ENCODE results near the gene COX4I1.

COX4I1 gene

GRCh38 chr16:85799497-85800320, at the start of gene COX4I1, which contains the start of gene EMC8:
Gene COX4I1 (plus strand): TSS chr16:85799695. CDS start chr16:85801206, 1,511 bp downstream.
Gene EMC8 (minus strand): TSS chr16:85799544. CDS start chr16:85799295, 249 bp downstream.
- peak; percentile 80 for DNase-seq

- no peak for DNase-seq
Measured at GRCh38 chr16:85749771-85750145, 49.7 kb upstream of the COX4I1 start.

- DNase-seq = no peak
Measured at GRCh38 chr16:85750146-85750826, 49.2 kb upstream of the COX4I1 start.

DNA sequence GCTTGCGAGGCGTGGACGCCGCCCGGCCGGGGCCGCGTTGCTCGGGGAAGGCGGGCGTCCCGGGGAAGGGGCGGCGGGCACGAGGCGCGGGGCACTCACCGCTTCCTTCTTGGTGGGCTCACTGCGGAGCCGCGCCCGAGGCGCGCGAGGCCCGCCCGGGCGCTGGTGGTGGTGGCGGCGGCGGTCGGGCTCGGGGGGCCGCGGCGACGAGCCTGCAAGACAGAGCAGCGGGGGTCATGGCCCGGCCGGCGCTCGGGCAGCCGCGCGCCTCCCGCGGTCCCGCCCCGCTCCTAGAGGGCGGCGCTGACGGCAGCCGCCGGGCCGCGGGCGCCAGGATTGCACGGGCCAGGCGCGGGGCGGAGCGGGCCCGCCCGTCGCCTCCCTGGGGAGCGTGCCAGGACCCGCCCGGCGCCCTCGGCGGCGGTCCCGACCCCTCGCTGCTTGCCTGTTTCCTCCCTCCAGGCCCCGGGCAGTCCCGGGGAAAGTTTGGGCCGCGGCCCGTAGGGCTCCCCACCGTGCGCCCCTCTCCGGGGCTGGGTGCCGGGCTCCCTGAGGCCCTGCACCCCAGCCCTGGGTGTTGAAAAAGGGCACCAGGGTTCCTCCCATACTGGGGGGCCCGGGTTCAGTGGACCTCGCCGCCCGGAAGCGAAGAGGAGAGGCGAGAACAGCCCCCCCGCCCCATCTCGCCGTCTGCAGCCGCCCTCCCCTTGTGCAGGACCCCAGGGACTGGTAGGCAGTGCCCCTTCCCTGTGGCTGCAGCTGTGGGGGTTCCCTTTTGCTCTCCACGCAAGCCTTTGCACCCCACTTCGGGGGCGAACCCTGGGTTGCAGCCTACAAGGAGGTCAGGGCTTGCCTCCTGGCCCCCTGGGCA, 48.4 kb upstream of the COX4I1 start, which contains the start of gene C16orf74:
C16orf74 (minus strand) TSS at position 270 of the 871 bp plus-strand sequence. CDS start 15,879 bp downstream, outside the sequence.
- DNase-seq = no peak

GRCh38 chr16:85751698-85752501, 47.6 kb upstream of the COX4I1 start:
- no peak for DNase-seq

DNA sequence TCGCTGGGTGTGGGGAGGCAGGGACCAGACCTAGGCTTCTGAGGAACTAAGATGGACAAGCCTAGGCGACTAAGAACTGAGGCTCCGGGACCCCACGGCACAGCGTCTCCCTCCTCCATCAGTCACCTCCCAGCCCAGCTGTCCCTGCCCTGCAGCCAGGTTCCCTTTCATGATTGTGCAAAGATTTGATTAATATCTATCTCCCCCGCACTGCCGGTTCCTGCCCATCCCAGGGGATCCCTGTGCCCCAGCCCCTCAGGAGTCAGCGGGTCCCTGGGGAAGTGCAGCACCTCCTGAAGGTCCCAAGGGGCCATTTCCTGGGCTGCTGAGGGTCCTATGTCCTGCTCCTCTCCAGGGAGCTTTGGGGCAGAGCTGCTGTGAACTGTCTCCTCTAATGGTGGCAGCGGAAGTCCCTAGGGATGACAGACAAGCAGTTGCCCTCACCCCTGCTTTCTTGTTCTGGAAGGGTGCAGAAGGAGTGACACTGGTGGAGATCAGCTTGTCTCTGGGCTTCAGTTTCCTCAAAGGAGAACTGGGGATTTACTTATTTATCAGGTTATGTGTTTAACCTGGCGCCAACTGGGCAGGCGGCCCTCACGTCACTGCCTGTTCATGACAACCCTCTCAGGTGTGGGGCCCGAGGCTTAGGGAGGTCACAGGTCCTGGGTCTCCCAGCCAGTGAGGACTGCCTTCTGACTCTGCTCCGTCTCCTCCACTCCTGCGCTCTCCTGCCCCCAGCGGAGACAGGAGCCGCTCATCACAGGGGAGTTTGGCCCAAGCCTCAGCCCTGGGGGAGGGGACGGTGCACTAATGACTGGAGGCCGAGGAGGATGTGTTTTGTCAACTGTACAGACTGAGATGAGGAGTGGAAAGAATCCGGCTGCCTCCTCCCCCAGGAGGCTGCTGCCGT, 46.7 kb upstream of the COX4I1 start:
- DNase-seq = no peak

DNA sequence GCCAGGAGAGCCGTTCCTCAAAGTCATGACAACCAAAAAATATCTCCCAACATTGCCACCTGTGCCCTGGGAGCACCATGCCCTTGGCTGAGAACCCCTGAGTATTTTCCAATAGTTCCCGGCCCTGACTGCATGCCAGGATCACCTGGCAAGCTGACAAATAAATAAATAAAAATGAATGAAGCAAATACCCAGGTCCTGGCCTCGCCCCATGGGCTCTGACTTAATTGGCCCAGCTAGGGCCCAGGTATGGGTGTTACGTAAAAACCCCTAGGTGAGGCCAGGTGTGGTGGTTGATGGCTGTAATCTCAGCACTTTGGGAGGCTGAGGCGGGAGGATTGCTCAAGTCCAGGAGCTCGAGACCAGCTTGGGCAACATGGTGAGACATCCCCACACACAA, 45.9 kb upstream of the COX4I1 start:
- no peak for DNase-seq

DNA sequence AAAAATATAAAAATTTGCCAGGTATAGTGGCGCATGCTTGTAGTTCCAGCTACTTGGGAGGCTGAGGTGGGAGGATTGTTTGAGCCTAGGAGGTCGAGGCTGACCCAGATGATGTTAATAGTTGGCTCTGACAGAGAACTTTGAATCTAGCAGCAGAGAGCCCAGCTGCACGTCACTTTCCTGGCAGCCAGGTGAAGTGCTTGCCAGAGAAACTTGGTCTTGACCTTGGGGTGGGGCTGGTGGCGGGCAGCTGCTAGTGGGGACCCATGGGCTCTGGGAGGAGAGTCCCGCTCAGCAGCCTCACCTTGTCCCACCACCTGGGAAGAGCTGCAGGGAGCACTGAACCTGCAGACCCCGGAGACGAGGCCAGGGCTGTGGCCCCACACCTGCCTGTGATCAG, 45.5 kb upstream of the COX4I1 start:
- no peak for DNase-seq

DNA sequence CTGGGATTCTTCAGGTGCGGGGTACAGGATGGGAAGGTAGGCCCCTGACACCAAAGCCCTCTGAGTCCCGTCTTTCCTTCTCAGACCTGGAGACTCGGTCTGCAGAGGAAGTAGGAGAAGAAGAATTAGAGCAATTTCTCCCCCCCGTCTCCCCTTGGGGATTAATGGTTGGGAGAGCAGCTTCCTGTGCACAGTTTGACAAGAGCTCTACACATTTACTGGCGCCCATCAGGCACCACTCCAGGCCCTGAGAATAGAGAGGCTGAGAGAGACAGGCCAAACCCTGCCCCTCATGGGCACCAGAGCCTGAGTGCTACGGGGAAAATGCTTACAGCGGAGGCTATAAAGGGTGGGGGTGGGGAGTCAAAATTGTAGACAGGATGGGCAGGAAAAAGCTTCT, 45.1 kb upstream of the COX4I1 start:
- DNase-seq = no peak

DNA sequence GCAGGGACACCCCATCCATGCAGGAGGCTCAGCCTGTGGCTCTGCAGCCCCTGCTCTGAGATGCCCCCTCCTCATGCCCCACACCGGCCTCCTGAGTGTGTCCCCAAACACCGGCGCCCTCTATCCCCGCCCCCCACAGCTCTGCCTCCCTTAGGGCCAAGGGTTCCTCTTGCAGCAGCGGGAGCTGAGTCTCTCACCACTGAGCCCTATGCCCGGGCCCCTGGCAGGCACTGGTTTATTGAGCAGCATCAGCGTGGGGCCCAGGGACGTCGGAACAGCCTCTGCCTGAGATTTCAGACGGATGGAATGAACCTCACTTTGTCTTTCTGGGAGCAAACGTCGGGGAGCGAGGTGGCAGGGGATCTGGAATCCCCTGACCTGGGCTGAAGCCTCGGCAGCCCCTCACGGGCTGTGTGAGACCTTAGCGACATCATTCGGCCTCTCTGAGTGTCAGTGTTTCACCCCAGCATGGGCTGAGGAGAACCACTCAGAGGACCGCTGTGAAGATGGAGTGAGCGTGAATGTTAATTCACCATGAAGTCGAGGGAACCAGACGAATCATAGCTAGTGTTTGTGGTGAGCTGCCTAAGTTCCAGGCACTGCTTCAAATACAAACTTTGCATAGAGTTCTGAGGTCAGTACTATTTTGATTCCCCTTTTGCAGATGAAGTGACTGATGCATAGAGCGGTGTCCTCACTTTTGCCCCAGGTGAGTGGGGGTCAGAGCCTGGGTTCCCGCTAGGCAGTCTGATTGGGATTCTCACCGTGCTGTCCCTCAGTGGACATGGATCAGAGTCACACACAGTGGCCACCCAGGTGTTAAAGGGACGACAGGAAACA, 43.3 kb upstream of the COX4I1 start:
- no peak for DNase-seq

DNA sequence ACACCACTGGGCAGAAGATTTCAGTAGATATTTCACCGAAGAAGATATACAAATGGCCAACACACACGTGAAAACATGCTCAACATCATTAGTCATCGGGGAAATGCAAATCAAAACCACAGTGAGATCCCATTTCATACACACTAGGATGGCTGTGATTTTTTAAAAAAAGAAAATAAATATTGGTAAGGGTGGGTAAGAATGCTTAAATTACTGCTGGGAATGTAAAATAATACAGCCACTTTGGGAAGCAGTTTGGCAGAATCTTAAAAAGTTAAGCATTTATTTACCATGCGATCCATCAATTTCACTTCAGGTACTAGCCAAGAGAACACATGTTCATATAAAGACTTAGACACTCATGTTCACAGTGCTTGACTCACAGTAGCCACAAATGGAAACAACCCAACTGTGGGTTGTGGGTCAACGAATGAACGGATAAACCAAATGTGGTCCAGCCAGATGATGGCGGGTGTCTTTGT, 42.1 kb upstream of the COX4I1 start:
- DNase-seq = no peak

GRCh38 chr16:85759136-85759535, 40.4 kb upstream of the COX4I1 start:
- no peak for DNase-seq

DNA sequence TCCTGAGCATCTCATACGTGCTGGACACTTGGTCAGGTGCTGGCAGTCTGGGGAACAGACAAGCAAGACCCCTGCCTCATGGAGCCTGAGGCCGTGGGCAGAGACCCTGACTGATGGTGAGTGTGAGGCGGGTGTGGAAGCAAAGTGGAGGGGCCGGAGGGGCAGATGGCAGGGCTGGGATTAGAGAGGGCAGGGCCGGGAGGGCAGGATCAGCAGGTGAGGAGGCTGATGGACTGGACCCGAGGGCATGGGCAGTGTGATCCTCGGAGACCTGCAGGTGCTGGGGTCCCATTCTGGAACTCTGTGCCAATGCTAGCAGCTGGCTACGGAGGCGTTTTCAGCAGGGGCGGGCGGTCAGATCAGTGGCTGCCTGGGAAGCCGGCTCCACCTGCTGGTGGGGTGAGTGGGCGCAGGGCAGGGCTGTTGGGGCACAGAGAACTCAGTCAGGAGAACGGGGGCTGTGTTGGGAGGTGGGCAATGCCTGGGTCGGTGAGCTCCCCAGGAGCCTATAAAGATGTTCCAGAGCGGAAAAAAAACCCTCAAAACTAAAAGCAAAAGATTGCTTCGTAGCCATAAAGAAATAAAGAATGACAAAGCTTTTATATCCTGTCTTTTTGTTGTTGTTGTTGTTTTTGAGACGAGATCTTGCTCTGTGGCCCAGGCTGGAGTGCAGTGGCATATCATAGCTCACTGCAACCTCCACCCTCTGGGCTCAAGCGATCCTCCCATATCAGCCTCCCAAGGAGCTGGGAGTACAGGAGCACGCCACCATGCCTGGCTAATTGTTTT, 39.7 kb upstream of the COX4I1 start:
- DNase-seq = no peak

DNA sequence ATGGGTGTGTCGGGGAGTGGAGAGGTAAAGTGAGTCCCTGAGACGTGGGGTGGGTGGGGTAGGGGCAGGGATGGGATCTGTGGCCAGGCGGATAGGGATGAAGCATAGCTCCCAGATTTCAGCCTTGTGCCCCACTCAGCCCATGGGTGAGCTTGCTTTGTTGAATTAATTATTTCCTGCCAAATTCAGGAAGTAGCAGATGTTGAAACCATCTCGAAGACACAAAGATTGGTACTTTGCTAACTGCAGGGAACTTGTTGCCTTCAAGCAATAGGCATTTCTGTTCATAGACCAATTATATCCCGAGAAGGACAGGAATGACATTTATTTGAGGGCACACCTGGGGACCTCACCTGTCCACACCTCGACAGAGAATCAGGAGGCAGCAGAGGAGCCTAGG, 37.6 kb upstream of the COX4I1 start:
- DNase-seq = no peak

- DNase-seq = no peak
Measured at GRCh38 chr16:85762970-85763369, 36.5 kb upstream of the COX4I1 start.

GRCh38 chr16:85763616-85764015, 35.9 kb upstream of the COX4I1 start:
- DNase-seq = no peak

- no peak for DNase-seq
Measured at GRCh38 chr16:85765211-85765610, 34.3 kb upstream of the COX4I1 start.

- DNase-seq = no peak
Measured at GRCh38 chr16:85765767-85766166, 33.7 kb upstream of the COX4I1 start.

GRCh38 chr16:85767531-85767930, 32.0 kb upstream of the COX4I1 start:
- DNase-seq = no peak

All from GOT3 (cell line).